HG03432 (cell line): ENCODE measurements around the gene RASL11B.

Experiments used
- ATAC-seq: cut with Tn5 transposase; IDR thresholded peaks from one replicate; pipeline ENCODE4 v1.9.1; 2021; ENCODE audit warnings: mild to moderate bottlenecking, moderate library complexity; ENCODE audit not compliant: unreplicated experiment

RASL11B gene

DNA sequence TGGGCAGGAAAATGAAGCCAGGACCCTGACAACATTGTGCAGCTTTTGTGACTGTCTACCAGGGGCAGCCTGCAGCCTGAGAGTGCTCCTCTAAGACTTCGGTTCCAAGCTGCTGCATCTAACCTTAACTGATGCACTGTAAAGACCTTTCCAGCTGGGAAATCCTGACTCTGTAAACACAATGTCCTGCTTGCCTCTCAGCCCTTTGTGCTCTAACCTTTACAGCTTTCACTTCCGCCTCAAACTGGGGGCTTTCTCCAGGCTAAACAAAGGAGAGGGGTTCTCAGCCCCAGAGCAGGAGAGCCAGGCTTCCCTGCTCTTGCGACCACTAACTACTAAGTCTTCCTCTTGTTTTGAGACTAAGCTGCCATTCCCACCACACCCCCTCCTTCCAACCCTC lies 19.3 kb upstream of the RASL11B start:
- no peak for ATAC-seq

DNA sequence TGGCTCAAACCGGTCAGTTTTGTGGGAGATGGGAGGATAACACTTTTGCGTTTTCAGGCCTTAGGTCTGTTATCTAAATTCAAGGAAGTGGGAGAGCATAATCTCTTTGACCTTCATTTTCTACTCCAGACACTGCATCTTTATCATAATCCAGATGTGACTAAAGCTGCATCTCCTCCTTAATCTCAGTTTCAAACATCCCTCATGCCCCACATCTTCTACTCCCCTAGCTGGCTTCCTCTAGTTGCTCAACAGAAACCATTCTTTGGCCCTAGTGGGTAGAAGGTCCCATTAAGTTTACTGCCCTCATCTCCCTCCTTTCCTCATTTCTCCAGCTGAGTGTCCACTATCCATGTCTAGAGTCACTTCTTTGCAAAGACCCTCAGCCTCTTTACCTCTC lies 18.8 kb upstream of the RASL11B start:
- no peak for ATAC-seq

DNA sequence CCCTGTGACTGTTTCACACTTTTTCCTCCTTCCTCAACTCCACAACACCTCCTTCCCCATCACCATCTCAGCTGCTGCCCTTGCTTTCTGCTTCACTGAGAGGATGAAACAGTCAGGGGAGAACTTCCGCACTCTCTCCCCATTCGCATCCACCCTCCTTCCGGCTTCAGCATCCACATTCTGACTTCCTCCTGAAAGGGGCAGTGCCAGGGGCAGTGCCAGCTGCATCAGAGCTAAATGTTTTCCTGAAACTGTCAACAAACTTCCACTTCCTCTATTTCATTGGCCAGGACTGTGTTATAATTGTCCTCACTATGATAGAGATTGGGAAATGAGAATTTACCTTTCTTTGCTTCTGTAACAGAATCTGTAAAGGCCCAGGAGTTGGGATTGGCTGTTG lies 18.2 kb upstream of the RASL11B start:
- ATAC-seq, result no peak

DNA sequence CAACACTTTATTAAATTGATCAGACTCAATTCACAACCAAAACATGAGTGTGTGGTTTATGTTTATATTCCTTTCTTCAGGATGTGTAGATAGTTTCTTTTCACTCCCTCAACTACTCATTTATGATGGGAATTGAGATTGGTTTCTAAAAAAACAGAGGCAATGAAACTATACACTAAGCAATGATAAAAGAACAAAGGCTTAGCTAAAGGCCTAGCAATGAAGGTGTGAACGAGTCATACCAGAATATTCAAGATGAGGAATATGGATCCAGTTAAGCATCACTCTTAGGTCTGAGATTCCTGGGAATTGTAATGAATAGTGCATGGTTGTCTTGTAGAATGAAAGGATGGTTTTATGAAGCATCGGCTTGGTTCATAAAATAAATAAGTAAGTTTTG lies 17.5 kb upstream of the RASL11B start:
- no peak for ATAC-seq

DNA sequence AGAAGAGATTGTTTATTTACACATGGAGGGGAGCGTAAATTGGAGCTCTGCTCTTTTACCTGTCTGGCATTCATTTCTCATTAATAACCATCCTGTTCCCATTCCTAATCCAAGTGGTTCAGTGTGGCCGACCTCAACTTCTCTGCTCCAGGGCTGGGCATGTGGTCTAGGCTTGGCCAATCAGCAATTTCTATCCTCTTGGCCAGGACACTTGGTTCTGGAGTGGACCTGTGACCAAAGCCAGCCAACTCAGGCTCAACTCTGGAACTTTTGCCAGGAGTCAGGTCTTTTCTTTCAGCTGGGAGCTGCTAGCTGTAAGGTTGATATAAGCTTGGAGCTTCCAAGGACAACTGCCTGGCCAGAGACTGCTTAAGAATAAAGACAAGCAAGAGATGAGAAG lies 15.6 kb upstream of the RASL11B start:
- no peak for ATAC-seq

DNA sequence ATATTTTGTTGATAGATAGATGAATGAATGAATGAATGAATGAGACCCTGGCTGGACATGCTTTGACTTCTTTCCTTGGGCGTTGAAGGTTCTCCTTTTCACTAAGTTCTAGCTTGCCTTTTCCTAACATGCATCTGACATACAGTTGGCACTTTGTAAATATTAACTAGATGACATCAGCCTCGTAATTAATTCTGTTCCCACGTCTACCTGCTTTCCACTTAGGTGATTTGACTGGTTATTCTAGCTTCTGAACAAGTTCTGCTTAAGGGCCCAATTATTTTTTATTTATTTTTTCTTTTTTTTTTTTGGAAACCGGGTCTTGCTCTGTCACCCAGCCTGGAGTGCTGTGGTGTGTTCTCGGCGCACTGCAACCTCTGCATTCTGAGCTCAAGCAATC lies 13.9 kb upstream of the RASL11B start:
- no peak for ATAC-seq

- no peak for ATAC-seq
These were observed 11.6 kb upstream of the RASL11B start for GRCh38 chr4:52850406-52851124.

DNA sequence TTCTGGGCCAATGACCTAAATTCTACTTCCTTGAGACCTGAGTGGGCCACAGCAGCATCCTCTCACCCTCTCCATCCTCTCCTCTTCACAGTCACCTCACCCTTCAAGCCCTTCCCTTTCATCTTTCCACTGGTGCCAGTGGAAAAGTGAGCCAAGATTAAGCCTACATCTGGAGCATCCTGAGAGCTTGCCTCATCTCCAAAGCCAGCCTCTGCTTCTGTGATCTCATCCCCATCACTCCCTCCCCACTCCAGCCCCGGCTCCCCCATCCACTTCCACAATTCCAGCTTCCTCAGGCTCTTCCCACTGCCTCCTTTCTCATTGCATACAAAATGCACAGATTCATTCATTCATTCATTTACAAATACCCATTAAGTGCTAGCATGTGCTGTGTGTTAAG lies 10.1 kb upstream of the RASL11B start:
- ATAC-seq, result no peak

- ATAC-seq, result no peak
These were observed 9.4 kb upstream of the RASL11B start for GRCh38 chr4:52852711-52853110.

DNA sequence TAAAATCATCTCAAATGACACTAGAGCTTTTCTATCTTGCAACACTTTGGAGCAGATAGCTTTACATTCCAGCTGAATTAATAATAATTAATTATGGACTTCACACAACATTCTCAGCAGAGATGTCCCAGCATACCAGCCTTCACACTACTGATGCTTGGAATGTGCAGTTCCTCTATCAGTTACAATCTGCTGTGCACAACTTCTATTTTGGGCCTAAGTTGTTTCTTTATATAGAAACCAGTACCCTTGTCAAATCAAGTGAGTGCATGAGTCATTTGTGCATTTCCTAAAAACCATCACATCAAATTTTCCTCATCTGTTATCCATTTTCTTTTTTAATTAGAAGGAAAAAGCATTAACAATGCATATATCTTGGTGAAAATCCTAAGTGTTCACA lies 8.8 kb upstream of the RASL11B start:
- no peak for ATAC-seq

DNA sequence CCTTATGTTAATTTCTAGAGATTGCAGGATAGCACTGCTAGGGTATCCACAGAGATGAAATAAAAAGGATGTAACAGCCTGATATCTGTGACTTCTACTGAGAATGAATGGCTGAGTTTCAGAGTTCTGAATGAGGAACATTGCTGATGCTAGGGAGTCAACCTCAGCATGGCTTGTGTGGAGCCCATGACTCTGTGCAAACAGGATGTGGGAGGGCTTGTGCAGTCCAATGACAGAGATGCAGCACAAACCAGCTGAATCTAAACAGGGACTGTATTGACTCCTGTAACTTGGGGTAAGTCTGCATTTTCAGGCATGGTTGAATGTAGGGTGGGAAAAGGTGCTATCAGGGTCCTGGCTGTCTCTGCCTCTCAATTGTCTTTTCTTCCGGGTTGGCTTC lies 5.3 kb upstream of the RASL11B start:
- ATAC-seq, result no peak

DNA sequence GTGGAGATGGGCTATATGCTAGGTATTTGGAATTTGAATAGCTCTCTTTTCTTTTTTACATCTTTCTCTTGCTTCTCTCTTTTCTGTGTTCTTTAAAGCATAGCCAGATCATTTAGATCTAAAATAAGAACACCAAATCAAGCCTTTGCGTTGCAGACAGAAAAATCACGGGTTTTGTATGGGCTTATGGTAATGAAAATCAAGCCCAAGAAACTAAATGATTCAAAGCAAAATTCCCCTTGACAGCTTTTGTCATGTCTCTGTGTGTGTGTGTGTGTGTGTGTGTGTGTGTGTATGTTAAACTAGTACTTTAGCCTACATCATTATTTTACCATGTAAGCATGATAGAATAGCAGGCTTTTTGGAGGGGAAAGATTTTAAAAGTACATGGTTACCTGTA lies 1.8 kb upstream of the RASL11B start:
- no peak for ATAC-seq

DNA sequence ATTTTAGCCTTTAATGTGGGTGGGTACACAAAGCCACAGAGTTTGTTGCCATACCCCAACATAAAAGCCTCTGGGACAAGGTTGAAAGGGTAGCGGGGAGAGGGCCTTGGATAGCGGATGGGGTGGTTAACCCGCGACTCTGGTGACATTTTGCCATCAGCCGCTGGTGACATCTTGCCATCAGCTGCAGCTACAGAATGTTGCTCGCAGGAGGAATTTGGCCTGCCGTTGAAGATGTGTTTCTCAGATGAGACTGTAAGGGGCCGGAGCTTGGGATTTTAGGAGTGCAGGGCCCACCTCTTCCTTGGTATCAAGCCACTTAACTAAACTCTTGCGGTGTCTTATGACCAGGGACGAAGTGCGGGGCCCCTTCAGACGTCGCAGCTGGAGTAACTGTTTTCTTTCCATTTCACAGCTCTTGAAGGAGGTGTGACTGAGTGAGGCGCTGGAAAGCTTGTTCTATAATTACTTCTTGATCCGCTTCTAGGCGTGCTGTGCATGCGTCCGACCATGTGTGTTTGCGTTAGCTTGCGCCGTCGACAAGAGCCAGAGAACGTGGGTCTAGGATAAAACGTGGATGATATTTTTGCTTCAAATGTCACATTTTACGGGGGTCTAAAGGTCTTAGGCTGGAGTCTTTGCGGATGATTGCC lies 820 bp upstream of the RASL11B start:
- ATAC-seq, result no peak

GRCh38 chr4:52862639-52863161 lies 583 bp downstream of the RASL11B start:
- no peak for ATAC-seq

DNA sequence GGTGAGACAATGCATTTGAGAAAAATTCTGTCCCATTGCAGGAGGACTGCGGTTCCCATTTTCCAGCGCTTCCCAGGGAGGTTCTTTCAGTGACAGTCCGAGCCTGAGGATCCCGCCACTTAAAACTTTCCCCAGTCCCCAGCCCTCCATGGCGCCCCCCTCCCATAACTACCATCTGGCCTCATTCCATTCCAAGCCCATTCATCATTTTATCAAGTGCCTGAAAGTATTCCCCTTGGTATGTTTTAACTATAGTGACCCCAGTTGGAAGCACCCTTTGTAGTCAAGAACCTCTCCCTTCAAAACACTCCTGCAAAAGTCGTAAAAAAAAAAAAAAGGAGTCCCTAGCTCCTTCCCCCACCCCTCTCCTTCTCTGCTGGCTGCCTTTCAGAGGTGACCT lies 1.2 kb downstream of the RASL11B start:
- no peak for ATAC-seq

DNA sequence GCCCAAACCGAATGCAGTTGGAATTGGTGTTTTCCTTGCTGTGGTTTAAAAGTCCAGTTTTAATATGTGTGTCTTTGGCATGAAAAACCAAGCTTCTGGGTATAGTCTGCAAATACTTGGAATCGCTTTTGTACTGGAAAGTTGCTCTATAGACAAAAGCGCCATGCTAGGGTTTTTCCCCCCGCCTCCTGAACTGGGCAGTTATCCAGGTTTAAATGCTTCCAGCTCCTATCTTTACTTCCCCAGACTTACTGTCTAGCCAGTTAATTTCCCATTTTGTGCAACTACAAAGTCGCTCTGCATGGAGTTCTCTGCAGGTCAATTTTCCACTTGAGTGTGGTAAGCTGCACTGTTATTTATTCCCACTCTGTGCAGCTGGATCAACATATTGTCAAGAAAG lies 2.7 kb downstream of the RASL11B start:
- no peak for ATAC-seq

DNA sequence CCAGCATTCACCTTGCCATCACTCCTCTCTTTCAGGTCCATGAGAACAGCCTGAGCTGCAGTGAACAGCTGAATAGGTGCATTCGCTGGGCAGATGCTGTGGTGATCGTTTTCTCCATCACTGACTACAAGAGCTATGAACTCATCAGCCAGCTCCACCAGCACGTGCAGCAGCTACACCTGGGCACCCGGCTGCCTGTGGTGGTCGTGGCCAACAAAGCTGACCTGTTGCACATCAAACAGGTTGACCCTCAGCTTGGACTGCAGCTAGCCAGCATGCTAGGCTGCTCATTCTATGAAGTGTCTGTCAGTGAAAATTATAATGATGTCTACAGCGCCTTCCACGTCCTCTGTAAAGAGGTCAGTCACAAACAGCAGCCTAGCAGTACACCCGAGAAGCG lies 3.2 kb downstream of the RASL11B start:
- ATAC-seq, result no peak

DNA sequence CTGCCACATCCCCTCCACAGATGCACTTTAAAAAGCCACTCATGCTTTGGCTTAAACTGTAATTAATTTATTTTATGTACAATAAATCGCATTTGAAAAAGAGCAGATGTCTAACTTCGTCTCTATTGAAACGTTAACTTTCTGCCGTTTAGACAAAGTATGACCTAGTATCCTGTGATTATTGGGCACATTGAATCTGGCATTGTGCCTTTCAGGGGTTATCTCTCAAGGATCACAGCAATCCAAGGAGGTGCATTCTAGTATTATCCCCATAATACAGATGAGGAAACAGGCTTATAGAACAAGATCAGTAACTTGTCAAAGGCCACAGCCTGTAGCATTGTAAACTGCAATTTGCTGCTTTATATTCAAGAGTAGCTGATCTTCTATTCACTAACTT lies 4.6 kb downstream of the RASL11B start:
- ATAC-seq, result no peak

GRCh38 chr4:52867163-52867562 lies 5.0 kb downstream of the RASL11B start:
- ATAC-seq, result no peak

- ATAC-seq, result no peak
These were observed 6.0 kb downstream of the RASL11B start for GRCh38 chr4:52868133-52868532.

DNA sequence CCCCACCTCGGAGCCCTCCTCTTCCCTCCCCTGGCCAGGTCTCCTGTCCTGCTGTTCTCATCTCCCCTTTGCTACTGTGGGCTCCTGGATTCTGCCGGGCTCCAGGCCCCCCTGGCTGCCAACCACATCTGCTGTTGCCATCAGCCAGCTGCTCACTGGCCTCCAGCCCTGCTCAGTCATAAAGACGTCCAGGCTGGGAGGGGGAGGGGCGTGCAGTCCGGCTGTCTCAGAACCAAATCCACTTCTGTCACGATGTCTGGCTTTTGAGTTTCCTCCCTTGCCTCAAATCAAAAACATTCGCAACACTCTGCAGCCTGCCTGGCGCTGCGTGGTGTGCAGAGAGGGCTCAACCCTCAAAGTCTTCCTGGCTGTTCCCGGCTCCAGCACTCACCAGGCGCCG lies 7.1 kb downstream of the RASL11B start:
- no peak for ATAC-seq

- no peak for ATAC-seq
These were observed 7.5 kb downstream of the RASL11B start for GRCh38 chr4:52869656-52870055.

DNA sequence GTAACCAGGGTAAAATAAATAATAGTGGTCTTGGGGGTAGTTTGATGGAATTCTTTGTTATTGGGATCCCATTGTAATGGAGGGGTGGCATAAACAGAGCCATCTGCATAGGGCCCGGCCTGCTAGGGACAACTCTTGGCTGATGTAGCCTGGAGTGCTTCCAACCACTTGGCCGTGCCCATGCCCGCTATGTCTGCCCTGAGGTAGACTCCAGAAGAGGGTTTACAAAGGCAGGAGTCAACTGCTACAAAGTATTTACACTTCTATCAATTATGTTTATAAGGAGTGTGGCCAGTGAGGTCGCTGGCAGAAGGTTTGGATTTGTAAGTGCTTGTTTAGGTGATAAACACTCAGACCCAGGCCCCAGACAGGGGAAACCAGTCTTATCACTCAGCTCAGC lies 8.1 kb downstream of the RASL11B start:
- no peak for ATAC-seq
